H9 (cell line): Measurements from ENCODE around the gene BLNK. TPM values are rescaled to one million over a fixed set of nuclear protein-coding genes. Genes with fewer than 3 reads are reported as not detected.

Source experiments
- DNase-seq: peaks from one replicate; pipeline ENCODE4 v3.0.0-alpha.2; 2017
- H2AFZ ChIP-seq: one replicate; pipeline ENCODE4 v1.6.1; 2013; ENCODE audit warnings: mild to moderate bottlenecking, low read length, control low read depth, moderate library complexity
- H2AK5ac ChIP-seq: 2 replicates; pipeline ENCODE4 v1.6.1; 2013; ENCODE audit warnings: low read length, control low read depth, mixed read lengths; ENCODE audit not compliant: insufficient read length
- H2BK120ac ChIP-seq: one replicate; pipeline ENCODE4 v1.6.1; 2013; ENCODE audit warnings: low read depth, mild to moderate bottlenecking, low read length, control low read depth, inconsistent platforms; ENCODE audit not compliant: poor library complexity, severe bottlenecking
- H2BK12ac ChIP-seq: 2 replicates; pipeline ENCODE4 v1.6.1; 2013; ENCODE audit warnings: low read length, control low read depth, mixed read lengths, low read depth; ENCODE audit not compliant: insufficient read length
- H2BK15ac ChIP-seq: 2 replicates; pipeline ENCODE4 v1.6.1; 2013; ENCODE audit warnings: low read depth, low read length, control low read depth
- H2BK20ac ChIP-seq: one replicate; pipeline ENCODE4 v1.6.1; 2013; ENCODE audit warnings: low read depth, mild to moderate bottlenecking, low read length, control low read depth, inconsistent platforms; ENCODE audit not compliant: poor library complexity, severe bottlenecking
- H2BK5ac ChIP-seq: 2 replicates; pipeline ENCODE4 v1.6.1; 2013; ENCODE audit warnings: low read length, control low read depth, mixed read lengths; ENCODE audit not compliant: insufficient read length
- H3K14ac ChIP-seq: 2 replicates; pipeline ENCODE4 v1.6.1; 2013; ENCODE audit warnings: low read length, control low read depth; ENCODE audit not compliant: insufficient read depth
- H3K18ac ChIP-seq: 2 replicates; pipeline ENCODE4 v1.6.1; 2013; ENCODE audit warnings: low read depth, mild to moderate bottlenecking, mixed read lengths, low read length, control low read depth; ENCODE audit not compliant: insufficient read length
- H3K23ac ChIP-seq: 2 replicates; pipeline ENCODE4 v1.6.1; 2013; ENCODE audit warnings: low read length, control low read depth, mixed read lengths, low read depth; ENCODE audit not compliant: insufficient read length
- H3K23me2 ChIP-seq: 2 replicates; pipeline ENCODE4 v1.6.1; 2013; ENCODE audit warnings: low read depth, mild to moderate bottlenecking, mixed read lengths, low read length, control low read depth; ENCODE audit not compliant: insufficient read length, poor library complexity, severe bottlenecking
- H3K27ac ChIP-seq: 2 replicates; pipeline ENCODE4 v1.5.1; 2013; ENCODE audit warnings: low read length, control low read depth, mixed read lengths, low read depth; ENCODE audit not compliant: insufficient read length
- H3K27me3 ChIP-seq: 2 replicates; pipeline ENCODE4 v1.6.1; 2013; ENCODE audit warnings: low read length, control low read depth, inconsistent platforms; ENCODE audit not compliant: insufficient read depth
- H3K4ac ChIP-seq: 2 replicates; pipeline ENCODE4 v1.6.1; 2013; ENCODE audit warnings: low read depth, mild to moderate bottlenecking, control low read depth, inconsistent platforms, low read length, moderate library complexity
- H3K4me1 ChIP-seq: 2 replicates; pipeline ENCODE4 v1.6.1; 2013; ENCODE audit warnings: low read length, control low read depth, inconsistent platforms; ENCODE audit not compliant: insufficient read depth
- H3K4me2 ChIP-seq: 2 replicates; pipeline ENCODE4 v1.6.1; 2013; ENCODE audit warnings: low read length, control low read depth, mixed read lengths; ENCODE audit not compliant: insufficient read length, insufficient read depth
- H3K56ac ChIP-seq: 2 replicates; pipeline ENCODE4 v1.6.1; 2013; ENCODE audit warnings: low read depth, mild to moderate bottlenecking, mixed read lengths, low read length, control low read depth; ENCODE audit not compliant: insufficient read length
- H3K79me1 ChIP-seq: 2 replicates; pipeline ENCODE4 v1.6.1; 2013; ENCODE audit warnings: low read depth, mild to moderate bottlenecking, moderate library complexity, low read length, control low read depth, inconsistent platforms; ENCODE audit not compliant: insufficient read depth, poor library complexity, severe bottlenecking
- H3K79me2 ChIP-seq: 2 replicates; pipeline ENCODE4 v1.6.1; 2013; ENCODE audit warnings: low read length, control low read depth, inconsistent platforms; ENCODE audit not compliant: insufficient read depth
- H3K9ac ChIP-seq: 2 replicates; pipeline ENCODE4 v1.6.1; 2013; ENCODE audit warnings: low read length, control low read depth, mixed read lengths; ENCODE audit not compliant: insufficient read length; ENCODE audit errors: extremely low read depth
- H3K9me3 ChIP-seq: one replicate; pipeline ENCODE4 v1.6.1; 2013; ENCODE audit warnings: low read depth, low read length, inconsistent platforms; ENCODE audit not compliant: control insufficient read depth
- H3T11ph ChIP-seq: one replicate; pipeline ENCODE4 v1.6.1; 2013; ENCODE audit warnings: mild to moderate bottlenecking, low read length, control low read depth, inconsistent platforms
- H4K20me1 ChIP-seq: one replicate; pipeline ENCODE4 v1.6.1; 2013; ENCODE audit not compliant: control insufficient read depth, insufficient read length, insufficient read depth
- H4K5ac ChIP-seq: 2 replicates; pipeline ENCODE4 v1.6.1; 2013; ENCODE audit warnings: low read depth, mild to moderate bottlenecking, mixed read lengths, low read length, control low read depth; ENCODE audit not compliant: insufficient read length
- H4K8ac ChIP-seq: replicated peaks from 2 replicates; pipeline ENCODE4 v1.6.1; 2013; ENCODE audit warnings: low read length, control low read depth, mixed read lengths, low read depth; ENCODE audit not compliant: insufficient read length
- H4K91ac ChIP-seq: 2 replicates; pipeline ENCODE4 v1.6.1; 2013; ENCODE audit warnings: low read depth, mild to moderate bottlenecking, moderate library complexity, mixed read lengths, low read length, control low read depth; ENCODE audit not compliant: insufficient read length
- H3K27ac Mint-ChIP-seq, 3 experiments: 2 replicates in 2 of 3; 3 replicates in 1 of 3; pipeline ENCODE4 v1.8.0; 2020 to 2021; ENCODE audit warnings: mixed read lengths in 3 of 3, mild to moderate bottlenecking in 1 of 3, moderate library complexity in 1 of 3
- H3K27me3 Mint-ChIP-seq: 2 replicates; pipeline ENCODE4 v1.8.0; 2021; ENCODE audit warnings: low read depth, mild to moderate bottlenecking, moderate library complexity, mixed read lengths
- H3K36me3 Mint-ChIP-seq, 3 experiments: 2 replicates in 2 of 3; 3 replicates in 1 of 3; pipeline ENCODE4 v1.8.0; 2020 to 2021; ENCODE audit warnings: low read depth in 3 of 3, mixed read lengths in 3 of 3; ENCODE audit not compliant: insufficient read depth in 1 of 3
- H3K4me1 Mint-ChIP-seq, 2 experiments: 2 replicates each; pipeline ENCODE4 v1.8.0; 2020; ENCODE audit warnings: mixed read lengths in 2 of 2
- H3K4me3 Mint-ChIP-seq, 2 experiments: 2 replicates in 1 of 2; 3 replicates in 1 of 2; pipeline ENCODE4 v1.8.0; 2020 to 2021; ENCODE audit warnings: mild to moderate bottlenecking in 2 of 2, mixed read lengths in 2 of 2, moderate library complexity in 1 of 2
- H3K9me3 Mint-ChIP-seq, 2 experiments: 2 replicates in 1 of 2; 3 replicates in 1 of 2; pipeline ENCODE4 v1.8.0; 2020; ENCODE audit warnings: mild to moderate bottlenecking in 2 of 2, mixed read lengths in 2 of 2, moderate library complexity in 1 of 2
- CTCF ChIP-seq: fragments of 200-600 bp; sonication (generic); conservative IDR thresholded peaks from 3 replicates; pipeline ENCODE4 v1.8.0; 2021; ENCODE audit warnings: antibody characterized with exemption, mild to moderate bottlenecking
- WGBS: extraction: QIAGEN DNeasy Blood & Tissue Kit; methylation state at CpG from one replicate; pipeline ENCODE4 v1.1.7; 2013; ENCODE audit warnings: missing lambda C conversion rate, low lambda C conversion rate, mixed read lengths; ENCODE audit not compliant: insufficient read length; ENCODE audit errors: extremely low coverage; 5-methylcytosine and 5-hydroxymethylcytosine counted together
- total RNA-seq: library from RNA; stranded (reverse); gene quantifications from 2 replicates; pipeline ENCODE4 v1.2.1, GENCODE V29; 2021

The BLNK gene
- total RNA-seq, 1 experiment from 2014 or later, result not detected

- Histone ChIP-seq H3K79me1 (no peaks in the 10 kb centered on the region), H2BK120ac (no peak overlapping the region), H3K4me2 (no peak overlapping the region), H3K4me1 (peaks cover 3% of the 10 kb centered on the region), H2BK15ac (no peak overlapping the region), H2BK12ac (no peak overlapping the region), H3K4ac (no peak overlapping the region), H4K91ac (no peak overlapping the region), H3K23ac (no peak overlapping the region), H4K5ac (no peak overlapping the region), H2AK5ac (no peak overlapping the region), H3K56ac (no peak overlapping the region), H3K14ac (no peak overlapping the region), H4K8ac (no peak overlapping the region), H3K27me3 (no peaks in the 10 kb centered on the region), H3K23me2 (no peaks in the 10 kb centered on the region), H4K20me1 (no peaks in the 10 kb centered on the region), H3K18ac (no peak overlapping the region), H3T11ph (no peak overlapping the region), H2AFZ (no peak overlapping the region), H2BK5ac (no peak overlapping the region), H3K9me3 (no peaks in the 10 kb centered on the region), H3K27ac (no peak overlapping the region), H2BK20ac (no peak overlapping the region), H3K79me2 (no peaks in the 10 kb centered on the region), H3K9ac (no peak overlapping the region)
- Mint-ChIP-seq H3K4me1 (peaks cover 10 to 17% of the 10 kb centered on the region in 2 experiments; a peak in 3 of 4 replicates), H3K27me3 (no peaks in the 10 kb centered on the region), H3K27ac (no peak overlapping the region), H3K36me3 (no peaks in the 10 kb centered on the region), H3K9me3 (no peaks in the 10 kb centered on the region), H3K4me3 (no peak overlapping the region)
- no CpG with 5 or more reads among the region's 2 CpGs for WGBS
- no peak for DNase-seq
- no peak for TF ChIP-seq CTCF
Observed at GRCh38 chr10:96283351-96283750, 12.0 kb upstream of the BLNK start.
